Activated CD8-positive, alpha-beta memory T cell treated with anti-CD3 and anti-CD28 coated beads, Interleukin-2, amount 50 U/mL, for 48 hours (primary cell): Measurements from ENCODE around the gene PDSS2.

Experiments
- DNase-seq: peaks from one replicate; pipeline ENCODE4 v3.0.0-alpha.2; 2020

PDSS2 gene

DNA sequence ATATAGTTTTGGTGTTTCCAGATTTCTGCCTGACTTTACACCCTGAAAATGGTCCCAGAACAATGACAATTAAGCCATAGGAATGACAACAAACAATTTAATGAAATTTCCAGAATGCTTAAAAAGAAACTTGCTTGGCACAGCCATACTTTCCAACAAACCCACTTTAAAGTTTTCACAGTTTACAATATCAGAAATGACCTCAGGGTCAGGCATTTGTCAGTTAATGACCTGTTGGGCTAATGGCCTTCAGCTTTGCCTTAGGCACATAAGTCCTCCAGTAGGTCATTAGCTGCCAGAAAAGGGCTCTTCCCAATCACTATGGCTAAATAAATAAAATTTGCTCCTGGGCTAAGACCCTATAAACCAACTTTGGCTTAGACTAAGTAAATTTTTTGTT is 199.4 kb downstream of the PDSS2 start:
- no peak for DNase-seq

DNA sequence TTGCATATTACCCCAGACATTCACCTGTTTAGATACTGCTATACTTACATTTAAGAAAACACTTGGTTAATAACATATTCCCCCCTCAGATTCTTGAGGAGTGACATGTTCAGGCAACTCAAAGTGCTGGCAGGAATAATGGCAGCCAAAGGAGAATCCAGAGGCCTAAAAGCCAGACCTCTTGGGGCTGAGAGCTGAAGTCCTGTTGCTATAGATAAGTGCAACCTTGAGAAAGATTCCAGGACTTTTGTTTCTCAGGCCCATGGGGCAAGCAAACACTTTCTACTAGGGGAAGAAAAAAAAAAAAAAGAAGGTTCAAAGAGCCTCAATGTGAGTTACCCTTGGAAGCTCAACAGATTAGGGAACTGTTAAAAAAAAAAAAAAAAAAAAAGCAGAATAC is 211.2 kb downstream of the PDSS2 start:
- no peak for DNase-seq

DNA sequence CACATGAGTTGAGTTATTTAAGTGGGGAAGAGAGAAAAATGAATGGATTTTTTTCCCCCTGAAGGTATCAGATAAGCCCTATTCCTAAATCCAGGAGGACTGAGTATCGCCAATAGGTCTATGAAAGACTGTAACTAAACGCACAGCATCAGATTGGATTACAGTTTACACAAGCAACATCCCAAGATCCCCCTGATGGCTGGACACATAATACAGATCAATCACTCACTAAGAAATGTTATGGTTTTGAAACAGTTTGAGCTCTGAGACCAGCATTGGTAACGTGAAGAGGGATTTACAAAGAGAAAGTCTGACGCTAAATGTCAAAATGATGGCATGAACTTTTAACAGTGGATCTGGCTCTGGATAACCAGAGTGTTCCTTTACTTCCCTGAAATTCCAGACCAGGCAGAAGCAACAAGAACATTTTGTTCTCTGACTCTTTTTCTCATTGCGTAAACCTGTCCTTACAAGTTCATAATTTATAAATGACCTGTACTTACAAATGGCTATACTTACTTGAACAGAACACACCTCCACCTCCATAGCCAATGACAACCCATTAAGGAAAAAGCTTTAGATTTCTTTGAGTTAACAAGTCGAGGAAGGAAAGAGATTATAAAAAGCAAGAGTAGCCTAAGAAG is 212.3 kb downstream of the PDSS2 start:
- no peak for DNase-seq

- no peak for DNase-seq
Measured at GRCh38 chr6:107246249-107246971, 213.0 kb downstream of the PDSS2 start.

- no peak for DNase-seq
Measured at GRCh38 chr6:107244742-107245480, 214.5 kb downstream of the PDSS2 start.

GRCh38 chr6:107244082-107244741 is 215.2 kb downstream of the PDSS2 start:
- no peak for DNase-seq

GRCh38 chr6:107243471-107243870 is 215.9 kb downstream of the PDSS2 start:
- DNase-seq = no peak

GRCh38 chr6:107237992-107238660 is 221.2 kb downstream of the PDSS2 start:
- no peak for DNase-seq

- no peak for DNase-seq
Measured at GRCh38 chr6:107235511-107235910, 223.9 kb downstream of the PDSS2 start.

DNA sequence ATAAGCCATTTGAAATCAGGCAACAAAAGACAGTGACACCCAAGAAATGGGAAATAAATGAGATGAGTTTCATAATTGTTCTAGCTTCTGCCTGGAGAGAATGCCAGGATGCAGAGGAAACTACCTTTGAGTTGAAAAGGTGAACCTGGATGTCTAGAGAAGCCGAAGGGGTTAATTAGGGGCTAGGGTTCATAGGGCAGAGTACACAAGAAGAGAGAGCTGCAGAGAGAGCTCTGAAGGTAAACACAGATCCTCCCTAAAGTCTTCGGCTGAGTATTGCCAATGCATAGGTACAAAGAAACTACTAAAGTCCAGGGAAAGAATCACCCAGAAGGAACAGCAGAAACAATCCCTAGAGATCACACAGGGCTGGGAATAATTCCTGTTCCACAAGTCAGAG is 224.4 kb downstream of the PDSS2 start:
- DNase-seq = no peak

DNA sequence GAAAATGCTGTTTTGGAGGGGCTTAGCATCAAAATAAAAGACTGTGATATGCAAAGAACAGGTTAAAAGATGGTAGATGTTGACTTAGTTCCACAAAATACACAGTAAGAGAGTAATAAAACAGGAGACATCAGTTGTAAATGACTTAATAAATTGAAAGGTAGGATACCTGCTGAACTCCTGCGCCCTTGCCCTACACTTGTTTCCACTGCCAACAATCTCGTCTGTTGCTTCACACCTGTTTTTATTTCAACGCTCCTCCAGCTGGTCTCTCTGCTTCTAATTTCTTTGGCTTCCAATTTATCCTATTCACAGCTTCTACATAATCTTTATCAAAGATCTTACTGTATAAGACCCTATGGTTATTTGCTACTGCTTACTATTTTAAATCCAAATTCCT is 228.1 kb downstream of the PDSS2 start:
- DNase-seq = no peak

GRCh38 chr6:107230448-107230847 is 228.9 kb downstream of the PDSS2 start:
- no peak for DNase-seq

DNA sequence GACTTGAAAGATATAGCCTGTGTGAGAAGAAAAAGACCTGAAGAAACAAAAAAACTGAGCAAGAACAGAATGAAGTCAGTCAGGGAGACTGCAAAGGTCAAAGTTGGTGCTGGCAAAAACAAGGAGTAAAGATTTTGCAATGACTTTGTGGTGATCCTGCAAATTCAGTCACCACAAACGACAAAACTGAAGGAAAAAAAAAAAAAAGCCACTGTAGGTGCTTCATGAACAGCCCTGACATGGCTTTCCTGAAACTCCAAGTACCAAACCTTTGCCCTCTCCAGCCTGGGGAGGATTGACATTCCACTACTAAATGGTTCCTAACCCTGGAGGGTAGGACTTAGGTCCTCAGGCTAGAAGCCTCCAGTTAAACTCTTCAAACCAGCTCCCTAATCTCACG is 229.3 kb downstream of the PDSS2 start:
- DNase-seq = no peak

GRCh38 chr6:107228754-107229153 is 230.6 kb downstream of the PDSS2 start:
- DNase-seq = no peak

- DNase-seq = no peak
Measured at GRCh38 chr6:107221519-107221918, 237.8 kb downstream of the PDSS2 start.

DNA sequence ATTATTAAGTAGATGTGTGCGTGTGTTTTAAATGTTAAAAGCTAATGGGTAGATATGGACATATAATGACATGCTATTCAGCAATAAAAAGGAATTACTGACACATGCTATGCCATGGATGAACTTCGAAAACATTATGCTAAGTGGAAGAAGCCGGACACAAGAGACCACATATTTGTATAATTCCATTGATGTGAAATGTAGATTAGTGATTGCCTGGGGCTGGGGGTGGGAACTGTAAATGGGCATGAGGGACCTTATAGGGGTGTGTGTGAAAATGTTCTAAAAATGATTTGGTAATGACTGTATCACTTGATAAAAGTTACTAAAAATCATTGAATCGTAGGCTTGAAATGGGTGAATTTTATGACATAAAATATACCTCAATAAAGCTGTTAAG is 239.5 kb downstream of the PDSS2 start:
- no peak for DNase-seq

DNA sequence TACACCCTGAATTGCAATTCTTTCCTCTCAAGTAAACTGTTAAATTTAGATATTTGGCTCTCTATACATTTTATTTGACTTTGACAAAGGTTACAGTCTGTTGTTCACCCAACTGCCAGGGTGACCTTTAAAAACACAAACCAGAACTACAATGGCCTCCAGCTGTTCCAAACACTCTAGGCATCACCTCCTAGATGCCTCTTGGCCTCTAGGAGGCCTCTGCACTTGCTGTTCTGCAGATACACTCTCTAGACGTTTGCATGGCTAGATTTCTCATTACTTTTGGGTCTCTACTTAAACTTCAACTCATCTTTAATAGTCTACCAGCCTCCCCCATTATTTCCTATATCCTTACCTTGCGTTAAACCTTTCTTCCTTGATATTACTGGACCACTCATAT is 241.2 kb downstream of the PDSS2 start:
- no peak for DNase-seq

- no peak for DNase-seq
Measured at GRCh38 chr6:107217248-107217647, 242.1 kb downstream of the PDSS2 start.

DNA sequence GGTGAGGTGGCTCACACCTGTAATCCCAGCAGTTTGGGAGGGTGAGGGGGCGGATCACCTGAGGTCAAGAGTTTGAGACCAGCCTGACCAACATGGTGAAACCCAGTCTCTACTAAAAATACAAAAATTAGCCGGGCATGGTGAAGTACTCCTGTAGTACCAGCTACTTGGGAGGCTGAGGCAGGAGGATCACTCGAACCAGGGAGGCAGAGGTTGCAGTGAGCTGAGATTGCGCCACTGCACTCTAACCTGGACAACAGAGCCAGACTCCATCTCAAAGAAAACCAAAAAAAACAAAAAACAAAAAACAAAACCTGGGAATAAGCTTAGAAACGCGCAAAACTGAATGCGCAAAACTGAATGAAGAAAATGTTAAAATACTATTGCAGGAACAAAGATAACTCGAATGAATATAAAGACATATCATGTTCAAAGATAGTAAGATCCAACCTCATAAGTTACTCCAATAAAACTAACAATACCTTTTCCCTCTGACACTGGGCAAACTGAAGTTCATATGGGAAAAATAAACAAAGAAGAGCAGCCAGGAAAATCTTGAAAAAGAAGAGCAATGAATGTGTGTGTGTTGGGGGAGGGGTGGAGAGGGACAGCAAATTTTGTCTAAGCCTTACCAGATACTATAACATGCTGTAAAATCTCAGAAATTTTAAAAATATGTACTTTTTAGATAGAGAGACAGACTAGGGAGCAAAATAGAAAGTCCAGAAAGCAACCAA is 243.0 kb downstream of the PDSS2 start:
- DNase-seq = no peak

GRCh38 chr6:107215334-107215733 is 244.0 kb downstream of the PDSS2 start:
- DNase-seq = no peak

DNA sequence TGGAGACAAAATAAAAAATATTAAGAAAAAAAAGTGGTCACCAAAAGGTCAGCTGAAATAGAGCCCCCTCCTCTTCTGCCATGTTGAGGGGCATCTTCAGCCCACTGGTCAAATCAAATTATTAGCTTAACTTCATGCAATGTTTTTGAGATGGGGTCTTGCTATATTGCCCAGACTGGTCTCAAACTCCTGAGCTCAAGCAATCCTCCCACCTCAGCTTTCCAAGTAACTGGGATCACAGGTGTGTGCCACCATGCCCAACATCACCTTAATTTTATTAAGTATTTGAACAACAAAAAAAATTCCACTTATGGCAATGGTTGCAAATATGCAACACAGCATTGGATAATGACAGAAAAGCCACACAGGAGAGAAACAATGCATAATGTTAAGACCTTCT is 244.7 kb downstream of the PDSS2 start:
- no peak for DNase-seq
